ENCODE results near the gene CHIT1.

- no peak for TF ChIP-seq RAD21 (IDR thresholded peaks at IDR 0.05; ENCODE audit: low read length)
- TF ChIP-seq NFIC (IDR thresholded peaks at IDR 0.05; ENCODE audit: borderline replicate concordance) = no peak
- no peak for TF ChIP-seq GABPA (IDR thresholded peaks at IDR 0.05; ENCODE audit: low read depth)
- no peak for TF ChIP-seq REST (IDR thresholded peaks at IDR 0.05; ENCODE audit: low read depth, low read length)
- no peak for TF ChIP-seq CTCF (IDR thresholded peaks at IDR 0.05)
- TF ChIP-seq RXRA (IDR thresholded peaks at IDR 0.05; ENCODE audit: borderline replicate concordance, low read depth) = no peak
- TF ChIP-seq MXI1 (IDR thresholded peaks at IDR 0.05; ENCODE audit: low read depth, low read length) = no peak
- TF ChIP-seq JUND (IDR thresholded peaks at IDR 0.05) = no peak
These were observed 4.4 kb downstream of the CHIT1 start for GRCh38 chr1:203225071-203225470.
